ENCODE measurements around the gene TPRN.

- TF ChIP-seq POLR2A (IDR thresholded peaks at IDR 0.05; ENCODE audit: low read depth, low read length), result no peak
- TF ChIP-seq POLR2AphosphoS5 (IDR thresholded peaks at IDR 0.05; ENCODE audit: low read depth, low read length), result no peak
Measured at GRCh38 chr9:137228968-137229896, 28.7 kb upstream of the TPRN start.

All from GM12892 (cell line).